MM.1S (cell line): ENCODE data around the gene TSHZ1.

Experiments used
- DNase-seq: peaks from one replicate; pipeline ENCODE4 v3.0.0-alpha.2; 2015
- H2AFZ ChIP-seq: fragments of 300-600 bp; sonication (generic); 2 replicates; pipeline ENCODE4 v1.6.0; 2016; ENCODE audit warnings: antibody characterized with exemption, low read length
- H3F3A ChIP-seq: fragments of 300-600 bp; sonication (generic); 2 replicates; pipeline ENCODE4 v1.6.1; 2016; ENCODE audit warnings: mild to moderate bottlenecking, antibody characterized with exemption, low read length, moderate library complexity, mixed read lengths; ENCODE audit not compliant: insufficient read depth
- H3K27ac ChIP-seq: fragments of 300-600 bp; sonication (generic); 2 replicates; pipeline ENCODE4 v1.5.1; 2016; ENCODE audit warnings: mild to moderate bottlenecking, low read length
- H3K27me3 ChIP-seq: fragments of 300-600 bp; sonication (generic); replicated peaks from 2 replicates; pipeline ENCODE4 v1.6.0; 2016; ENCODE audit warnings: low read length; ENCODE audit not compliant: insufficient read depth
- H3K36me3 ChIP-seq: fragments of 300-600 bp; sonication (generic); replicated peaks from 2 replicates; pipeline ENCODE4 v1.6.1; 2016; ENCODE audit warnings: mild to moderate bottlenecking, low read length, mixed read lengths; ENCODE audit not compliant: insufficient read depth
- H3K4me1 ChIP-seq: fragments of 300-600 bp; sonication (generic); 2 replicates; pipeline ENCODE4 v1.6.1; 2016; ENCODE audit warnings: low read length, mixed read lengths
- H3K4me2 ChIP-seq: fragments of 300-600 bp; sonication (generic); 2 replicates; pipeline ENCODE4 v1.6.0; 2016; ENCODE audit warnings: low read depth, low read length
- H3K4me3 ChIP-seq: fragments of 300-600 bp; sonication (generic); 2 replicates; pipeline ENCODE4 v1.5.1; 2016; ENCODE audit warnings: low read length, mixed read lengths
- H3K79me2 ChIP-seq: fragments of 300-600 bp; sonication (generic); 2 replicates; pipeline ENCODE4 v1.6.1; 2016; ENCODE audit warnings: mixed run types, low read length, mixed read lengths
- H3K9ac ChIP-seq: fragments of 300-600 bp; sonication (generic); 2 replicates; pipeline ENCODE4 v1.6.1; 2016; ENCODE audit warnings: low read length, mixed read lengths
- H3K9me2 ChIP-seq: fragments of 300-600 bp; sonication (generic); replicated peaks from 2 replicates; pipeline ENCODE4 v1.6.1; 2016; ENCODE audit warnings: mild to moderate bottlenecking, low read length, mixed read lengths; ENCODE audit not compliant: insufficient read depth
- H3K9me3 ChIP-seq: fragments of 300-600 bp; sonication (generic); replicated peaks from 2 replicates; pipeline ENCODE4 v1.6.1; 2016; ENCODE audit warnings: mild to moderate bottlenecking, low read length, mixed read lengths; ENCODE audit not compliant: insufficient read depth
- H4K20me1 ChIP-seq: fragments of 300-600 bp; sonication (generic); 2 replicates; pipeline ENCODE4 v1.6.1; 2016; ENCODE audit warnings: mild to moderate bottlenecking, low read length, moderate library complexity, mixed read lengths; ENCODE audit not compliant: insufficient read depth
- CTCF ChIP-seq: fragments of 300-600 bp; sonication (generic); IDR thresholded peaks from 2 replicates; pipeline ENCODE4 v1.5.1; 2016; ENCODE audit warnings: antibody characterized with exemption, low read length, mixed read lengths
- EZH2 ChIP-seq: fragments of 300-600 bp; sonication (generic); optimal IDR thresholded peaks from 2 replicates; pipeline ENCODE3; 2017; ENCODE audit warnings: low read depth, mild to moderate bottlenecking, antibody characterized with exemption, low read length, mixed read lengths
- EZH2phosphoT487 ChIP-seq: fragments of 300-600 bp; sonication (generic); IDR thresholded peaks from 2 replicates; pipeline ENCODE4 v1.6.1; 2018; ENCODE audit warnings: antibody characterized with exemption, low read length

TSHZ1 gene

DNA sequence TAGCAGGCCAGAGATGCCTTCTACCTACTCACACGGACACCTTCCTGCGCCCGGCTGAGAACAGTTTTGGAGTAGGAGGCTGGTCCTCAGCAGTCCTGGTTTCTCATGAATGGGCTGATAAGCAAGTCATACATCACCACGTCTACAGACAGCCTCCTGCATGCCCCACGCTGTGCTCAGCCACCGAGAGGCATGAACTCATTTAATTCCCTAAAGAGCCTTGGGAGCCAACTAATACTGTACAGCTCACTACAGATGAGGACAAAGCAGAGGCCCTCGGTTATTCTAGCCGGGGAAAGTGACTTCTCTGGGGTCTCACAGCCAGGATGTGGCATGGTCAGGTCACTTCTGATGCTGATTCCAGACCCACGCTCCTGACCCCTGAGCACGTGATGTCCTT is 105.6 kb downstream of the TSHZ1 start:
- Histone ChIP-seq H3K9ac (no peak overlapping the region), H3K79me2 (no peaks in the 10 kb centered on the region), H3F3A (no peaks in the 10 kb centered on the region), H3K27me3 (no peaks in the 10 kb centered on the region), H3K36me3 (no peaks in the 10 kb centered on the region), H3K4me2 (no peak overlapping the region), H3K9me3 (no peaks in the 10 kb centered on the region), H3K4me3 (no peak overlapping the region), H3K27ac (no peak overlapping the region), H3K4me1 (no peaks in the 10 kb centered on the region), H4K20me1 (no peaks in the 10 kb centered on the region), H2AFZ (no peak overlapping the region), H3K9me2 (no peaks in the 10 kb centered on the region)
- TF ChIP-seq EZH2phosphoT487 (no peak), CTCF (no peak), EZH2 (no peak)
- DNase-seq = no peak

- Histone ChIP-seq H3K27me3 (no peaks in the 10 kb centered on the region), H3K9me3 (no peaks in the 10 kb centered on the region), H3K27ac (no peak overlapping the region), H3K36me3 (no peaks in the 10 kb centered on the region), H2AFZ (no peak overlapping the region), H4K20me1 (no peaks in the 10 kb centered on the region), H3K79me2 (no peaks in the 10 kb centered on the region), H3K4me1 (no peaks in the 10 kb centered on the region), H3K4me3 (no peak overlapping the region), H3K4me2 (no peak overlapping the region), H3K9ac (no peak overlapping the region), H3K9me2 (no peaks in the 10 kb centered on the region), H3F3A (no peaks in the 10 kb centered on the region)
- no peak for DNase-seq
- no peak for TF ChIP-seq CTCF
- no peak for TF ChIP-seq EZH2phosphoT487
- no peak for TF ChIP-seq EZH2
Measured at GRCh38 chr18:75316826-75317225, 106.2 kb downstream of the TSHZ1 start.

GRCh38 chr18:75317300-75317699 is 106.7 kb downstream of the TSHZ1 start:
- H3K4me1 ChIP-seq = no peaks in the 10 kb centered on the region
- no peaks in the 10 kb centered on the region for H4K20me1 ChIP-seq
- H3F3A ChIP-seq = no peaks in the 10 kb centered on the region
- no peak overlapping the region for H2AFZ ChIP-seq
- no peaks in the 10 kb centered on the region for H3K9me2 ChIP-seq
- H3K27ac ChIP-seq = no peak overlapping the region
- no peak for TF ChIP-seq CTCF
- TF ChIP-seq EZH2 = no peak
- no peak overlapping the region for H3K9ac ChIP-seq
- no peaks in the 10 kb centered on the region for H3K79me2 ChIP-seq
- H3K9me3 ChIP-seq = no peaks in the 10 kb centered on the region
- H3K27me3 ChIP-seq = no peaks in the 10 kb centered on the region
- no peak overlapping the region for H3K4me2 ChIP-seq
- no peaks in the 10 kb centered on the region for H3K36me3 ChIP-seq
- DNase-seq = no peak
- H3K4me3 ChIP-seq = no peak overlapping the region
